NCI-H2196 treated with DMSO at 0.1 percent for 48 hours (cell line): ENCODE results near the gene MSANTD1.
A peak's percentile ranks its signal among the peaks of the same experiment; 100 is the strongest.

Experiments
- DNase-seq: peaks from one replicate; lab custom pipeline; 2025; ENCODE audit not compliant: unreplicated experiment; lab: John Stamatoyannopoulos, UW

MSANTD1 gene

GRCh38 chr4:3247399-3248177, 1.4 kb upstream of the MSANTD1 start:
- no peak for DNase-seq

- DNase-seq, result no peak
Observed at GRCh38 chr4:3248178-3248480, 830 bp upstream of the MSANTD1 start.

- no peak for DNase-seq
Observed at GRCh38 chr4:3249711-3250437, 915 bp downstream of the MSANTD1 start.

- no peak for DNase-seq
Observed at GRCh38 chr4:3250438-3250955, 1.5 kb downstream of the MSANTD1 start.

- peak; percentile 28 for DNase-seq
Observed at GRCh38 chr4:3250956-3251690, 2.2 kb downstream of the MSANTD1 start.

DNA sequence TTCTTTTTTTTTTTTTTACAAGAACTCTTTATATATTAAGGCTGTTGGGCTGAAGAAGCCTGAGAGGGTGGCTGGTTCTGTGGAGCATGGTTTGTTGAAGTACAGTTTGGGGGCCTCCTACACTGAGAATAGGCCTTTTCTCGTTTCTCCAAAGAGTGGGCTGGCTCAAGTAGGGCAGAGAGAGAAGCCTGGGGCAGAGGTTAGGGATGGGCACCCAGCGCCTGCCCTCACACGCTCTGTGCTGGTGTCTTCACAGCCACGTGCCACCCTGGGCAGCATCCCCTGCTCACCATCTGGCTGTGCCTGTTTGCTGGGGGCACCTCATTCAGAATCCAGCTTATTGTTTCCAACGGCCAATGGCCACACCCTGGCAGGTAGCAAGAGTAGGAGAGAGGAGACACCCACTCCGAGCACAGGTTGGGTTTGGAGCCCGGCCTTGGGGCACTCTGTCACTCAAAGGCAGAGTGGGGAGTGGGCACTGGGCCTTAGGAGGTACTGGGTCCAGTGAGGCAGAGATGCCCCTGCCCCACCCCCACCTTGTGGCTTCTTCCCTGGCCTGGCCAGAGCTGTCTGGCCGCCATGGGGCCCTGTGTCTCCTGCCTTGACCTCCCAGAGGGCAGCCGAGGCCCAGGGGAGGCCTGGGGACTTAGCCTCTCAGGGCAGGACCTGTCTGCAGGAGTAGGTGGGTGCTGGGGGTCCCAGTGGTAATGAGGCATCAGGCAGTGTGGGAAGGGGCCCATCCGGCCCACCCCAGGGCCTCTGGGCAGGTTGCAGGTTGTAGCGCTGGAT, 2.9 kb downstream of the MSANTD1 start:
- no peak for DNase-seq

GRCh38 chr4:3252480-3252828, 3.5 kb downstream of the MSANTD1 start:
- no peak for DNase-seq

DNA sequence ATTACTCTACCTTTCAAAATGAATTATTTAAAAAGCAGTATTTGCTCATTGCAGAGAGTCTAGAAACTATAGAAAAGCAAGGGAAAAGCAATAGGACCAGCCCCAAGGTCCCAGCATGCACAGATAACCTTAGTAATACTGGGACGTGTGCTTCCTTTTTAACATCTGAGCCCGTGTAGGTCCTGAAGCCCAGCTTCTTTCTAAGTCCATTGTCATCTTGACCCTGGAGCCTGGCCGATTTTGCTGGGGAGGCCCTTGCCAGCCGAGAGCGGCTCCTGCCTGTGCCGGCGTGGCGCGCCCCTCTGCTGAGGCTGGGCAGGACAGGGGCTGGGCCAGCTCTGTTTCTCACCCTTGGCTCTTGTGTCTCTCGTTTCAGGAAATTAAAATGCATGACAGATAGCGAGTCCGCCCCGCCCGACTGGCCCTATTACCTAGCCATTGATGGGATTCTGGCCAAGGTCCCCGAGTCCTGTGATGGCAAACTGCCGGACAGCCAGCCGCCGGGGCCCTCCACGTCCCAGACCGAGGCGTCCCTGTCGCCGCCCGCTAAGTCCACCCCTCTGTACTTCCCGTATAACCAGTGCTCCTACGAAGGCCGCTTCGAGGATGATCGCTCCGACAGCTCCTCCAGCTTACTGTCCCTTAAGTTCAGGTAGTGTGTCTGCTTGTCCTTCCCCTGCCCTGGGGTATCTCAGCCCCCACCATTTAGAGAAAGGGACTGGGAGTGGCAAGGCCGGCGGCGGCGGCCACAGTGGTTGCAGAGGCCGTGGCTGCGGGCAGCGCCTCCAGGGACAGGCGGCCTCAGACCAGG, 4.1 kb downstream of the MSANTD1 start:
- no peak for DNase-seq

GRCh38 chr4:3253808-3254207, 4.8 kb downstream of the MSANTD1 start:
- no peak for DNase-seq

DNA sequence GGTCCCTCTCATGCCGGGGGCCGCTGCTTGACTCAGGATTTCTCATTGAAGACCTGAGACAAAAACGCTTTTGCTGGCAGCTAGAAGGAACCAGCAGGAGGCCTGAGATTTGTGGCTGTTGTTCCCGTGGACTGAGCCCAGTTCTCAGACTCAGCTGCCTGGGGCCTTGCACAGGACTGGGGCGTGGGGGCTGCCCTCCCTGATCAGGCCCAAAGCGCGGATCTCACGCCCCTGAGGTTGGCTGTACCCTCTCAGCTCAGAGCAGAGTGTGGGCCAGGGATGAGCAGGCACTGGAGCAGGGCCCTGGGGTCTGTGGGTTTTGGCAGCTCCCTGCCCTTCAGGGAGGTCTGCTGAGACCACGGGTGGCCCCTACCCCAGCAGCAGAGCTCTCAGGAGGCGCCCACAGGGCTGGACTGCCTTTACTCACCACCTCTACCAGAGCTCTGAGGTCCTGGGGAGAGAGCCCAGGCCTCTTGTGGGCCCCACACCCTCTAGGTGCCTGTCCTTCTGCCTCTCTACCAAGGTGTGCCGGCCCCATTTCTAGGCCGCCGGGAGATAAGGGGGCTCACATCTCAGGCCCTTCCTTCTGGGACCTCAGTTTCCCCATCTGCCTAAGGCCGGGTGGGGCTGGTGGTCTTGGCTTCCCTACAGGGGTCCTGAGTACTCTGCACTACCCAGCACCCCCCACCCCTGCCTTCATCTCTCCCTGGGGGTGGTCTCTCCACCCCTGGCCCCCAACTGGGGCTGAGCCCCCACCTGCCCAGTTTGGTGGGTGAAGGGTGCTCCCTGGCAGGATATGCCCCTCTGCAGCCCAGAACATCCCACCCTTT, 5.6 kb downstream of the MSANTD1 start:
- DNase-seq, result no peak

- DNase-seq, result no peak
Observed at GRCh38 chr4:3255611-3256186, 6.7 kb downstream of the MSANTD1 start.

- no peak for DNase-seq
Observed at GRCh38 chr4:3256230-3257102, 7.5 kb downstream of the MSANTD1 start.

GRCh38 chr4:3257103-3257555, 8.2 kb downstream of the MSANTD1 start:
- peak; percentile 89 for DNase-seq

GRCh38 chr4:3257556-3258482, 8.9 kb downstream of the MSANTD1 start:
- DNase-seq, result peak; percentile 66

DNA sequence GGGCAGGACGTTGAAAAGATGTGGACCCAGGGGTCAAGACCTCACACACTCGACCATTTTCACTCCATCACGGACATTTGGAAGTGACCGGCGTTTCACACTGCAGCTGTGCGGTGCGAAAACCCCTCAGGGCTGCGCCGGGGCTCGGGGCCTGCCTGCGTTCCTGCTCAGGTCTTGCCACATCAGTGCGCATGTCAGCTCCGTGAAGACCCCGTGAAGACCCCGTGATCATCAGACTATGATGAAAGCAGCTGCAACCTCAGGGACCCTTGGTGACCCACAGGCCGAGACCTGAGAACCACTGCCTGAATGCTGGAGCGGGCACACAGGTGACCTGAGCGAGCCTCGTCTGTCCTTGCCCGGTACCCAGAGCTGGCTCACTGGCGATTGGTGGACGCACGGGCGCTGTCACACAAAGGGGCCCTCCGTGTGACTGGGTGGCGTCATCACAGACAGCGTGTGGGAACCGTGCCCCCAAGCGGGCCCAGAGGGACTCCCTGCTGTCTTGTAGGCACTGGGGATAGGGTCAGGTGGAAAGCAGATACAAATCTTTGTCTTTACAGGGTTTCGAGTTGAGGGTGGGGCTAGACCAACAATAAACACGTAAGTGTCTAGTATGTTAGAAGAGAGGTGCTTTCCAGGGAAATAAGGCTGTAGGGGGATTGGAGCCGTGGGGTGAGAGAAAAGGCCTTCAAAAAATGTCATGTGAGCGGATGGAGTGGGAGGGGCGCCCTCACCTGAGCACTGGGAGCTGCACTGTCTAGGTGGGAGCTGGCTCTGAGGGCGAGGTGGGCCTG, 12.7 kb downstream of the MSANTD1 start:
- no peak for DNase-seq
